GM18870 (cell line): ENCODE results near the gene INO80C.
"Not testable (repeated sequence)": the region's sequence is repeated elsewhere in the genome, so short reads cannot be mapped to it uniquely, and the experiment has no call there.

Source experiments
- ATAC-seq: cut with Tn5 transposase; IDR thresholded peaks from one replicate; pipeline ENCODE4 v1.9.1; 2021; ENCODE audit warnings: moderate library complexity; ENCODE audit not compliant: unreplicated experiment

Gene INO80C

DNA sequence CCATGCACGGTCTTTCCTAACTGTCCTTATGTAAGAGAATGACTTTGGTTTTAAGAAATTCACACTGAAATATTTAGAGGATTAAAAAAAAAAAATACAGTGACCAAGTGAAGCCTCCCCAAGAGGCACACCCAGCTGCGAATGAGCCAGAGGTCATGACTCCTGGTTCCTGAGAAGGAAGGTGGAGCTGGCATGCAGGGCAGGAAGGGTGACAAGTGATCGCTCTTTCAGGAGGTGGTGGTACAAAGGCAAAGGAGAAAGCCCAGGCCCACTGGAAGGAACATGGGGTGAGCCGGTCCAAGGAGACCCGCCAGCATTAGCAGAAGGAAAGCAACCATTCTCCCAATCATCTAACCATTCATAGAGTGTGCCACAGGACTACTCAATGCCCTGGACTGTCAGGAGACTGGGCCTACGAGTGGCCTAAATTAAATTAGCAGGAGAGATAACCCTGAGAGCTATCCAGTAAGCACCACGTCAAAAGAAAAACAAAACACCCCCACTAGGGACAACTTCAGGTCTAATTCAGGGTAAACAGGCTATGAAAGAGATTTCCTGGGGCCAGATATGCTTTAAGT lies 7.8 kb downstream of the INO80C start:
- ATAC-seq = no peak

DNA sequence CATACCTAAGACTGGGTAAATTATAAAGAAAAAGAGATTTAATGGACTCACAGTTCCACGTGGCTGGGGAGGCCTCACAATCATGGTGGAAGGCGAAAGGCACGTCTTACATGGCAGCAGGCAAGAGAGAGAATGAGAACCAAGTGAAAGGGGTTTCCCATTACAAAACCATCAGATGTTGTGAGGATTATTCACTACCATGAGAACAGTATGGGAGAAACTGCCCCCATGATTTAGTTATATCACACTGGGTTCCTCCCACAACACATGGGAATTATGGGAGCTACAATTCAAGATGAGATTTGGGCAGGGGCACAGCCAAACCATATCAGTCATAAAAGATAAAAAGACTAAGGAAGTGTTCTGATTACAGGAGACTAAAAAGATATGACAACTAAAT lies 8.5 kb downstream of the INO80C start:
- ATAC-seq = not testable (repeated sequence)

DNA sequence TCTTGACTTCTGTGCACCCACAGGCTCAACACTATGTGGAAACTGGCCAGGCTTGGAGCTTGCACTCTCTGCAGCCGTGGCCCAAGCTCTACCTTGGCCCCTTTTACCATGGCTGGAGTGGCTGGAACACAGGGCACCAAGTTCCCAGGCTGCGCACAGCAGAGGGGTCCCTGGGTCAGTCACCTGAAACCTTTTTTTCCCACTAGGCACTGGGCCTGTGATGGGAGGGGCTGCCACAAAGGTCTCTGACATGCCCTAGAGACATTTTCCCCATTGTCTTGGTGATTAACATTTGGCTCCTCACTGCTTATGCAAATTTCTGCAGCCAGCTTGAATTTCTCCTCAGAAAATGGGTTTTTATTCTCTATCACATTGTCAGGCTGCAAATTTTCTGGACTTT lies 9.4 kb downstream of the INO80C start:
- not testable (repeated sequence) for ATAC-seq

DNA sequence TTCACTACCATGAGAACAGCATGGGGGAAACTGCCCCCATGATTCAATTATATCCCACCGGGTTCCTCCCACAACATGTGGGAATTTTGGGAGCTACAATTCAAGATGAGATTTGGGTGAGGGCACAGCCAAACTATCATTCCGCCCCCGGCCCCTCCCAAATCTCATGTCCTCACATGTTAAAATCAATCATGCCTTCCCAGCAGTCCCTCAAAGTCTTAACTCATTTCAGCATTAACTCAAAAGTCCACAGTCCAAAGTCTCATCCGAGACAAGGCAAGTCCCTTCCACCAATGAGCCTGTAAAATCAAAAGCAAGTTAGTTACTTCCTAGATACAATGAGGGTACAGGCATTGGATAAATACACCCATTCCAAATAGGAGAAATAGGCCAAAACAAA lies 10.2 kb downstream of the INO80C start:
- not testable (repeated sequence) for ATAC-seq

DNA sequence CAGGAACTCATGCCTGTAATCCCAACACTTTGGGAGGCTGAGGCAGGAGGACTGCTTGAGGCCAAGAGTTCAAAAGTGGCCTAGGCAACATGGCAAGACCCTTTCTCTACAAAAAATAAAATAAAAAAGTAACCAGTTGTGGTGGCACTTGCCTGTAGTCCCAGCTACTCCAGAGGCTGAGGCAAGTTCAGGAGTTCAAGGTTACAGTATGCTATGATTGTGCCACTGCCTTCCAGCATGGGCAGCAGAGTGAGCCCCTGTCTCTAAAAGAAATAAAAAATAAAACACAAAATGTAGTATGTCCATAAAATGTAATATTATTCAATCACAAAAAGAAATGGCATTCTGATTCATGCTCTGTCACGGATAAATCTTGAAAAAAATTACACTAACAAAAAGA lies 11.9 kb downstream of the INO80C start:
- ATAC-seq = no peak

DNA sequence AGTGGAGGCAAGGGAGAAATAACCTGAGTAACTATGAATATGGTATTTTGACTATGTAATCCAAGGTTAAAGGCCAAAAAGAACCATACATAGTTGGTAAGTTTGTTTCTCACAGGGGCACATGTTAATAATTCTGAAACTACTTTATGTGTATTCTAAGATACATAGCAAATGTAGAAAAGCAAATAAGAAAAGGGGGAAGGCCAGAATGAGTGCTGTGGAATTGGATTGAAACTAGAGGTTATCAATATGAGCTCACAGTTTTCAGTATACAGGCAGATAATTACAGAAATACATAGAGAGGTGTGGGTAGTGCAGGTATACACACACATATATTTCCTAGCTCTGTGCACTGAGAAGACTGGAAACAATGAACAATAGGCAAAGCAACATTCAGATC lies 13.7 kb downstream of the INO80C start:
- peak; percentile 78 for ATAC-seq

DNA sequence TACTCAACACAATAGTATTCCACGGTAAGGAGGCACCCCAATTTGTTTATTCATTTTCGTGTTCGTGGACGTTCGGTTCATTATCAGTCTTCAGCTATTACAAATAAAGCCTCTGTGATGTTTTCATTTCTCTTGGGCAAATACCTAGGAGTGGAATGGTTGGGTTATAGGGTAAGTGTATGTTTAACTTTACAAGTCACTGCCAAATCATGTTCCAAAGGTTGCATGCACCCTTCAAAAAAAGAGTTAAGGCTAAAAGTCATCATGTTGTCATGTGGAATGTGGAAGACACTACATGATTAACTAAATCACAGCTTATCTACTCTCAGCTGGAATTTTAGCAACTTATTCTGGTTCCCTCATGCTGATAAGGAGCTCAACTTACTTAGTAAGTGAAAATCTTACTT lies 15.8 kb downstream of the INO80C start:
- ATAC-seq = no peak

DNA sequence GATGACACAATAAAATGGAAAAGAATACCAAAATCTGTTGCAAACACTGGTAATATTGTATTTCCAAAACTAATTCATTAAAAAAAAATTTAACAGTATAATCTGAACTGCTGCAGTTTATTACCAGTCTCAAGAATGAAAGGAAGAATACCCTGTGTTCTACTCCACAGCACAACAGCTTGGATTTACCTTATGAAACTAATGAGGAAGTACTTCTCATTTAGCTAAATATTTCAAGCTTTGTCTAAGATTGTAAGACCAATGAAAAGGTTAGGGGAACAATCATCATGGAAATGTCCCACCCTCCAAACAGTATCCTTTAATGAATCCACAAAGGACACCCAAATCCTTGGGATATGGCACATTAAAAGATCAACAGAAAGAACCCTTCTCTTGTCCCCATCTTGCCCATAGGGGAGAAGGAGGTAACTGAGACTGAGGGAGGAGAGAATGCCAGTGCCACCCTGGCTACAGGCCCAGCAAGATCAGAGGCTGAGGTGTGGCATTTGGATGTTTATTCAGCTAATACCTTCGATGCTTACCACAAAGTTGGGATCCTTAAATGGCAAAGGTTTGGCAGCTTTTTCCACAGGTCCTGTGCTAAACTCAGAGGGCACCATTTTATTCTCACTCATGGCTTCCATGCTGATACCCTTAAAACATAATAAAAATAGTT lies 17.7 kb downstream of the INO80C start:
- ATAC-seq = no peak

DNA sequence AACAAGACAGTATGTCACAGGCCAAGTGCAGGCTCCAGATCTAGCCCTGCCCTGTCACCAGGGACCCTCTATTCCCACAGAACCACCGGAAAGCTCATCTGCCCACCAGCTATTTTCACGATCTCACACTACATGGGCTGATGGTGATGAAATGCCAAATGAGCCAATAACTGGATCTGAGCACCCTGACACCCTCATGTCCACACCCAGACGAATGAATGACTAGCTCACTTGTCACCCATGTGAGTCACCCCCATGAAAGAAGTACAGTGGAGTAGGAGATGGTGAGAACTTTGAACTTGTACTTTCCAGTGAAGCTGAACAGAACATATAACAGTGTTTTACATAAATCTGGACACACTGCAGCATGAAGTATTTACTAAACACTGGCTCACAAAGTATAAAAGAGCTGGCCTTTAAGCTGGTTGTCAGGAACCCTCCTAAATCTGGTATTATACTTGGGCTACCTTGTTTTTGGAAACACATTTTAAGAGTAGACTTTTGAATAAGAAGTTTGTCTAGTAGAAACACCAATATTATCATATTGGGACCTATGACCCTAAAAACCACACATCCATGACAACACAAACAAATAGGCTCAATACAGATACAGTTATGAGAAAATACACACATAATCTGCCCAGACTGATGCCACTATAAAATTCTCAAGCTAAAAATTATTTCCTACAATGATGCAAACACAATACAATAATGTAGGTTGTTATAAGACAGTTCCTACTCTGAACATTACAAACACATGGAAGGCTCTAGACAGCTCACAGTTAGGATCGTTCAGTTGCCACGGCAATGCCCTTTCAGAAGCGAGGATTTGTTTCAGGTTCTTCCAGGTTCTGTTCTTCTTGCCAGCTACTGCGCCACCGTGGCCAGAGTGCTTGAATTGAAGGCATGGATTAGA lies 19.0 kb downstream of the INO80C start:
- no peak for ATAC-seq

DNA sequence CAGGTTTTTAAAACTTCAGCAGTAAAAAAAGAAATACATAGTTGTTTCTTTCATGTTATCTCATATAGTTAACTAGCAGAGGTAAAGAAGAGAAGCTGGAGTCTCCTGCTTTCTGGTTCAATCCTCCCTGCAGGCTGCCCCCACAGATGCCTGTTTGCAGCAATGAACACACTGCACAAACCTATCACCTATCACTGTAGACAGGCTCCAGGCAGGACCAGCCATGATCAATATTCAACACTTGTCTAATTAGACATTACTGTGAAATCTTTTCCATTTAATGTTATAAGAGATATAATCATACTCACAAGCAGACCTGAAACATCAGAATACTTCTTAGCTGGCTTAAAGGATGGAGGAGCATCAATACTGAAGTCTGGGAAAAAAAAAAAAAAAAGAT lies 19.8 kb downstream of the INO80C start:
- ATAC-seq = no peak

DNA sequence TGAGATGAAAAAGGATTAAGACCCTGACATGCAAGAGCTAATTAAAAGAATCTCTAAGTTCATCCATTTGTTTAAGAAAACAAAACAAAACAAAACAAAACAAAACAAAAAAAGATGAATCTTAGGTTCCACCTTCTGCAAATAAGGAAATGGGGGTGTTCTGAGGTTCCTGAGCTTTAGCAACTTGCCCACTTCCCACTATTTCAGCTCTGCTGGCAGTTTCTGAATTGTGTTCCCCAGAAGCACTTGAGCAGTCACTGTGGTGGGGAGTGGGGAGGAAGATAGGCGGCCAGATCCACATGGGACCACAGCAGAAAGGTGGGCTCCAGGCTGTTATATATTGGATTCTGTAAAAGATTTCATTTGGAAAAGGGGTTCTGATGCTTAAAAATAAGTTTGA lies 20.3 kb downstream of the INO80C start:
- ATAC-seq = no peak

DNA sequence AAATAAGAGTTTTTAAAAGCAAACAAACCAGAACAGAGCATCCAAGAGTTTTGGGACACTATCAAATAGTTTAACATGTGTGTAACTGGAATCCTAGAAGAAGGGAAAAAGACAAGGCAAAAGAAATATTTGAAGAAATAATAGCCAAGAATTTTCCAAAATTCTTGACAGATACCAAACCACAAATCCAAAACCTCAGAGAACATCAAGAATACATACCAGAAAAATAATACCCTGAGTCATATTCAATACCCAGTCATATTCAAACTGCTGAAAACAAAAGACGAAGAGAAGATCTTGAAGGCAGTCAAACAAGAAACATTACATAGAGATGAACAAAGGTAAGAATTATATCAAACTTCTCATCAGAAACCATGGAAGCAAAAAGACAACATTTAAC lies 22.9 kb downstream of the INO80C start:
- no peak for ATAC-seq

DNA sequence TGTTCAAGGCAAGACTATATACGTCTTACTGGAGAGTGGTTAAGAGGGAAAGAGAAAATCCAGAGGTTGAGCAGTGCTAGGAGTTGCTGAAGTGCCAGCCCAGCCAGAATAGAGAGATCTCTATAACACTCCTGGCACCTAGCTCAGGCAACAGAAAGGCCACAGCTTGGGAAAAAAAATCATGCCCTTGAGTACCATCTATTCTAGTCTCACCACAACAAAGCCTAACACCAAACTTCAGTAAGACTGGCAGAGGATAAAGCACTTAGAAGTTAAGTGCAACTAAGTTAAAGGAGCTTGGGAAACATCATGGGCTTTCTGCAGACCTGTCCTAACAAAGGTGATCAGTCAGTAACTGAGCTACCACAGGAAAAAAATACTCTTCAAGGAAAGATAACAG lies 24.2 kb downstream of the INO80C start:
- no peak for ATAC-seq

DNA sequence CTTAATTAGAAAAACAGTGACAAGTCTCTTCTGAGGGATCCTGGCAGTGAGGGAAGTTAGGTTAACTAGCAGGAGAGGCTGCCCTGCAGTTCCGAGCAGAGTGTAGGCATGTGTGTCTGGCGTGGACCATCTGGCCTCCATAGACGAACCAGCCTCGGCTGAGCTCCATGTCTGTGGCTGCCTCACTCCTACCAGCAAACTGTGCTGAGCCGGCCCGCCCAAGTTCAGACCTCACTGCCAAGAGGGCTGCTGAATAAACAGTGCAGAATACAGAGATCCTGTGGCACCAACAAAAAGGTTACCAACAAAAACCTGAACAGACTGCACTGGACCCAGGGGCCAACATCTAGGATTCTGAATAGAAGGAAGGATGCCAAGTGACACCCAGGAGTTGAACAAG lies 27.3 kb downstream of the INO80C start:
- no peak for ATAC-seq

DNA sequence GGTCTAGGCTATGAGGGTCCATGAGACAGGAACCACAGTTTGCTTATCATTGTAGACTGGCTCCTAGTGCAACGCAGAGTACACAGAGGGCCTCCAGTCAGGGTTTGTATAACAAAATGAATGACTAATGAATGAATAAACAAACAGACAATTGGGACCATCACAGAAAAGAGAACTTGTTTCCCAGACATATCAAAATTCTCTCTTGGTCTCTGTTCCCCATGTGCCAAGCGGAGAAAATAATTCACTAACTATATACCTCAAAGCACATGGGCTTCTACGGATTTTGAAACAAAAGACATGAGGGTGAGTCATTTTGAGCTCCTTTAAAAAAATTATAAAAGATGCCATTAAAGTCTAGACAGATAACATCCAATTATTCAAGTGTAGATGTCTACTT lies 28.0 kb downstream of the INO80C start:
- no peak for ATAC-seq

DNA sequence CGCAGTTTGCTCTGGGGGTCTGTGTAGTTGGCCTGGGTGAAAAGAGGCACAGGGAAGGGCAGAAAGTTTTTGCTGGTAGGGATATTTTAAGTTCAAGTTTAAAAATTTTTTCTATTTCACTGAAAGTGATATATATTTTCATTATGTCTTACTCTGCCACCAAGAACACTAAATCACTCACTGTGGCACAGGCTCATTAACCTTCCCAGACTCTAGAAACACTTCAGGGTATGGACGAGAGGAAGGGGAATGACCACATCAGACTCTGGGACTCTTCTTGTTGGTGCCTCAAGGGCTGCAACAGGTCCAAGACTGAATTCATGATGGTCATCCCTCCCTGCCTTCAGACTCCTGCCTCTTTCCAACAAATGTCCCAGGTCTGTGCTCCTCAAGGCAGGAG lies 29.0 kb downstream of the INO80C start:
- ATAC-seq = no peak

DNA sequence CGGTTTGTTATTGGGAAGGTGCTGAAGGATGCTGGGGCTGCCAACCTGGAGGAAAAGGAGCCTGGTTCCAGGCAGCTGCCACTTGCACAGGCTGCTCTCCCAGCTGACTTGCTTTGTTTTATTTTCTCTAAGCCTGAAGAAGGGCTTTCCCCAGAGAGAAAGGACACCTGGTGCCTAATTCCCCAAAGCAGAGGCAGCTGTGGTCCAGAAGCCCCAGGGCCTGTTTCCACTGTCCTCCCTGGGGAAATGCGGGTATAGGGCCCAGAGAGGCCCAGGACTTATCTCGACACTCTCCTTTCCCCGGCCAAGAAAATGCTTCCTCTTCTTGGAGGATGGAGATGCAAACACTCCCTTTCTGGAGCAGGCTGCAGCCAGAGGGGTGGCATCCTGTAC lies 30.1 kb downstream of the INO80C start:
- peak; percentile 60 for ATAC-seq

DNA sequence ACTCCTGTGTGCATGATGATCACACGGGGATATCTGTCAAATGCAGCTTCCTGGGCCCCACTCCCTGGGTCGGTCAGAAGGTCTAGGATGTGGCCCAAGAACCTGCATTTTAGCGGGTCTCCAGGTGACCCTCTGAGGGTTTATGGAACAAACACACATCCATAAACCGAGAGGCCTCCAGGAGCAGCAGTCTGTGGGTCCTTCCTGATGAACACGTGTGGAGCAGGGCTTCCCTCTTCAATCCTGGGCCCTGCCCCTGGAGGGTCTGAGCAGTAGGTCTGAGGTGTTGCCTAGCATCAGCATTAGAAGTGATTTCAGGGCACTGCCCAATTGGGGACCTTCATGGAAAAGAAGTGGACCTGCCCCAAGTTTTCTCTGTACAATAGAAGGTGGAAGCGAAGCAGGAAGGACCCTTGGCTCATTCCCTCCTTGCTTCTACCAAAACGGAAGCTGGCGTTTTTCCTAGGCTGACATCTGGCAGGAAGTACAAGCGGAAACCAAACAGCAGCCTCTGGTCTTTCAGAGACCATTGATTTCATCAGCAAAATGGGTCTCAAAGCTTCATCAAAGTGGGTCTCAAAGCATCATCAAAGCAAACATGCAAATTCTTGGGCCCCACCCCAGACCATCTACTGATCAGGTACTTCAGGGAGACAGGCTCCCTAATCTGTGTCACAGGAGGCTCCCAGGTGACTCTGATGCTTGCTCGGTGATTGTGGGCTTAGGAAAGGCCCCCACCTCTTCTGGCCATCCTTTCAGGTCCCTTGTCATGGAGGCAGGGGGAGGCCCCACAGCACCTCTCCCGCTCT lies 30.7 kb downstream of the INO80C start:
- no peak for ATAC-seq

DNA sequence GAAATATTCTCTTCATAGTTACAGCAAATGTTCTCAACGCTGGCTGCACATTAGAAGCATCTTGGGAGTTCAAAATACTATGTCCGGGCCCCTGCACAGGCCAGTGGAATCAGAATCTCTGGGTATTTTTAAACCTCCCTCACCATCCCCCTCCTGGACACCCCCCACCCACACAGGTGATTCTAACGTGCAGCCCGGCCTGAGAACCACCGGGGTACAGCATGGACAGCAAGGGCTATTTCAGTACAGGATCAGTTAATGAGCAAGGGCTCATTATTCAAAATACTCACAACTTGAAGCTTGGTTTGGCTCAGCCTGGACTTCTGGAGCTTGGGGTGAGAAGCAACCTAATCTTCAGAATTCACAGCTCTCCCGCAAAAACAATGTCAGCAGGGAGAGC lies 31.4 kb downstream of the INO80C start:
- no peak for ATAC-seq

DNA sequence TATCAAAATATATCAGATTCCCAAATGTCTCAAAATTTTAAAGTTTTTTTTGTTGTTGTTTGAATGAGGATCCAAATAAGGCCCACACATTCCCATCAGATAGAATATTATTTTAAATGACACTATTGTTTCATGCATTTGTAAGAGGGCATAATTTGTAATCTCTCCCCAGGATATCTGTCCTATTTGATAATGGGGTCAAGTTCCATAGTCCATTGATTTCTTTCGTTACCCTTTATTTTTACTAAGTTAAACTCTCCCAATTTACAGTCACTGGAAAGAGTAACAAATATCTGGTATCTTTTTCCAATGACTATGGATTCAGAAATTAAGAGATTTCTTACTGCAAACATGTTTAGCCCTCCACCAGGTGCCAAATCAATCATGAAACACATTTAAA lies 32.4 kb downstream of the INO80C start:
- ATAC-seq = no peak

DNA sequence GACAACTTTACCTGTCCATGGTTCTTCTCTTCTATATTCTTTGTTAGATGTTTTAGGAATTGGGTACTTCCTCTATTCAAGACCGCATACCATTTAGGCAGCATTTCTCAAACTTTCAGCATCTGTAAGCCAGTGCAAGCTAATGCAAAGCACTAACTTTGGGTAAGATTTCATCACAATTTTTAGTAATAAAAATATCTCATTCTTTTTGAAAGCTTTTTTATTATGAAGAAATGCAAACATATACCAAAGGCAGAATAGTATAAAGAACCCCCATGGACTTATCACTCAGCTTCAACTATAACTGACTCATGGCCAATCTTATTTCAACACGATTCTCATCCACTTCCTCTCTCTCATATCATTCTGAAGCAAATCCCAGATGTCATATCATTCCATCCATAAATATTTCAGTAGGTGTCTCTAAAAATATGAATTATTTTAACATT lies 32.9 kb downstream of the INO80C start:
- ATAC-seq = no peak
